ENCODE results near the gene UCP2. TPM values are rescaled to one million over a fixed set of nuclear protein-coding genes. Genes with fewer than 3 reads are reported as not detected.
"Not testable (repeated sequence)": the region's sequence is repeated elsewhere in the genome, so short reads cannot be mapped to it uniquely, and the experiment has no call there.

Gene UCP2
- total RNA-seq, 2 donors from 2014 or later = 42.0 to 57.7 TPM

DNA sequence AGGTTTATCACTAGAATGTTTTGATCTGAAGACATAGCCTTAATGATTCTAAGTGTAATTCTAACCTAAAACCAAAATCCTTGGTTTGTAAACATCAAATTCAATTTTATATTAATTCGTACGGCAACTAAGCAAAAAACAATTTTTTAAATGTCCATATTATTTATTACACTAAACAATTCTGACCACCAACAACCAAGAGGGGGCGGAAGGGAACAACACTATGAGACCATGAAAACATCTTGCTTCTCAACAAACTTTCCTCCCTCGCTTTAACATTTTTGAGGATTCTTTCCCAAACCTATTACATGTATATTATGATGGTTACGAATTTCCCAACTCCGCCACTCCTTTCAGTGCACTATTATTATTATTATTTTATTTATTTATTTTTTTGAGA lies 6.5 kb upstream of the UCP2 start:
- Histone ChIP-seq H3K36me3 (no peaks in the 10 kb centered on the region), H3K27me3 (replicated peaks; ENCODE audit: insufficient read depth) (no peaks in the 10 kb centered on the region), H3K4me1 (ENCODE audit: control insufficient read depth in 1 of 2, low read depth in 2 of 2) (peaks cover 5 to 6% of the 10 kb centered on the region in 2 donors), H3K9me3 (no peaks in the 10 kb centered on the region), H3K4me3 (no peak overlapping the region), H3K27ac (no peak overlapping the region)
- TF ChIP-seq CTCF (IDR thresholded peaks at IDR 0.05) = no peak
- no peak for ATAC-seq (ENCODE audit: insufficient number of reproducible peaks, low FRiP score, low read depth)
- DNase-seq (ENCODE audit: low spot score) = no peak

DNA sequence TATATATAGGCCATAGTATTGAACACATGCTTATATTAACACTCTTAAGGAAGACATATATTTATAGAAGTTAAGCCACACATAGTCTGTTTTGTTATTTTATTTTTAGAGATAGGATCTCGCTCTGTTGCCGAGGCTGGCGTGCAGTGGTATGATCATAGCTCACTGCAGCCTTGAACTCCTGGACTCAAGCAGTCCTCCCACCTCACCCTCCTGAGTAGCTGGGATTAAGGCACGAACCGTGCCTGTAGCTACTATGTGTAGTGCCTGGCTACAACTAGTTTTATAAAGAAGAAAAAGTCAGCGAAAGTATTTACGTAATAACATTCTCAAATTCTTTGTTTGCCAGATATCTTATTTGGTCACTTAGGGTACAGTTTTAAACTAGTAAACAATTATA lies 5.6 kb upstream of the UCP2 start:
- TF ChIP-seq CTCF (IDR thresholded peaks at IDR 0.05) = no peak
- DNase-seq (ENCODE audit: low spot score) (no peak), ATAC-seq (ENCODE audit: insufficient number of reproducible peaks, low FRiP score, low read depth) (no peak)
- no peaks in the 10 kb centered on the region for H3K27me3 ChIP-seq (replicated peaks; ENCODE audit: insufficient read depth)
- H3K4me3 ChIP-seq = no peak overlapping the region
- peaks cover 10 to 11% of the 10 kb centered on the region in 2 donors for H3K4me1 ChIP-seq (ENCODE audit: control insufficient read depth in 1 of 2, low read depth in 2 of 2)
- no peak overlapping the region for H3K27ac ChIP-seq
- H3K9me3 ChIP-seq = no peaks in the 10 kb centered on the region
- H3K36me3 ChIP-seq = no peaks in the 10 kb centered on the region

GRCh38 chr11:73985661-73986060 lies 3.0 kb upstream of the UCP2 start:
- H3K36me3 ChIP-seq; H3K4me3 ChIP-seq; H3K9me3 ChIP-seq; H3K27ac ChIP-seq; ATAC-seq (ENCODE audit: insufficient number of reproducible peaks, low FRiP score, low read depth); H3K27me3 ChIP-seq (replicated peaks; ENCODE audit: insufficient read depth); DNase-seq (ENCODE audit: low spot score): not testable (repeated sequence)
- peaks cover 11% of the 10 kb centered on the region in 2 donors for H3K4me1 ChIP-seq (ENCODE audit: control insufficient read depth in 1 of 2, low read depth in 2 of 2)

GRCh38 chr11:73983741-73984538 lies 1.3 kb upstream of the UCP2 start:
- peak overlapping the region; percentile 85 to 89 for H3K27ac ChIP-seq
- peaks cover 11 to 13% of the 10 kb centered on the region in 2 donors for H3K4me1 ChIP-seq (ENCODE audit: control insufficient read depth in 1 of 2, low read depth in 2 of 2)
- DNase-seq (ENCODE audit: low spot score) = no peak
- peak overlapping the region; percentile 85 for H3K4me3 ChIP-seq
- no peak for ATAC-seq (ENCODE audit: insufficient number of reproducible peaks, low FRiP score, low read depth)
- H3K36me3 ChIP-seq = no peaks in the 10 kb centered on the region
- no peaks in the 10 kb centered on the region for H3K27me3 ChIP-seq (replicated peaks; ENCODE audit: insufficient read depth)
- H3K9me3 ChIP-seq = no peaks in the 10 kb centered on the region
- TF ChIP-seq CTCF (IDR thresholded peaks at IDR 0.05) = no peak

GRCh38 chr11:73982990-73983740 lies 522 bp upstream of the UCP2 start:
- no peaks in the 10 kb centered on the region for H3K27me3 ChIP-seq (replicated peaks; ENCODE audit: insufficient read depth)
- peak overlapping the region; percentile 85 for H3K4me3 ChIP-seq
- H3K27ac ChIP-seq = peak overlapping the region; percentile 85 to 89
- TF ChIP-seq CTCF (IDR thresholded peaks at IDR 0.05) = no peak
- H3K4me1 ChIP-seq (ENCODE audit: control insufficient read depth in 1 of 2, low read depth in 2 of 2) = peaks cover 11 to 13% of the 10 kb centered on the region in 2 donors
- peak; percentile 72 for ATAC-seq (ENCODE audit: insufficient number of reproducible peaks, low FRiP score, low read depth)
- peak; percentile 74 for DNase-seq (ENCODE audit: low spot score)
- H3K36me3 ChIP-seq = peaks cover 3% of the 10 kb centered on the region
- no peaks in the 10 kb centered on the region for H3K9me3 ChIP-seq
